ENCODE data around the gene TXNIP. TPM values are rescaled to one million over a fixed set of nuclear protein-coding genes. Genes with fewer than 3 reads are reported as not detected.

The TXNIP gene
- total and polyA plus RNA-seq, 7 donors = 326 to 4,609 (median 1,623) TPM

DNA sequence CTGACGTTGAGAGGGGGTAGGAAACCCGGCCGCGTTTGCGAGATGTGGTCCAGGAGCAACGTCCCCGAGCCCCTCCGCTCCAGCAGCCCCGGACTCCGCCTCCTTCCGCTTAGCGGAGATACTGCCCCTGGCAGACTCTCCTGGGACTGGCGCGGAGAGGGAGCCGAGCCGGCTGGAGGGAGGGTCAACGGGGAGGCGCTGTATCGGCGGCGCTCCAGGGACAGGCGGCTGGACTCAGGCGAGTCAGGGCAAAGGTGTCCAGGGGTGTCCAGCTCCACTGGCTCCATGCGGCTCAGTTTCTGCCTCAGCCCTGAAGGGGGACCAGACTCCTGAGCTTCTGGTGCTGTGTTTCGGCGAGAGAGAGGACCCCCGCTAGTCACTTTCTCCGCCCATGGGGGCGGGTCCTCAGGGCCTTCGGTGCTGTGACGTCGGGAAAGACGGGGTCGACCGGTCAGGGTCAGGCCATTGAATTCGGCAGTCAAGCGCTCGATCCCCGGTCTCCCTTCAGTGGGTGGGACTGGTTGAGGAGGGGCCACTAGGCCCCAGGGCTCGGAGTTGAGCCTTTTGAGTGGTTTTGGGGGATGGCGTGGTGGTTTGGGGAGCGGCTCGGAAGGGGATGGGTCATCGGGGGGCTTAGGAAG, 35.8 kb downstream of the TXNIP start:
- H3K4me3 ChIP-seq = peak overlapping the region; percentile 43 to 63 (median 60)
- intact Hi-C loops (cut with DNase I) = loop anchor here (2.0 to 5.0 kb wide), 2 partner anchors 34 to 37 kb away; partner anchors contain the start of genes RBM8A and TXNIP
- H3K36me3 ChIP-seq = no peaks in the 10 kb centered on the region
- H3K27me3 ChIP-seq = no peaks in the 10 kb centered on the region
- H3K4me1 ChIP-seq = peaks cover 0 to 79% (median 63%) of the 10 kb centered on the region in 4 donors
- 0 to 1% methylated on average over 44 of the region's 44 CpGs for WGBS, 2 donors
- no peaks in the 10 kb centered on the region for H3K9me3 ChIP-seq
- TF ChIP-seq, protein P1, sequence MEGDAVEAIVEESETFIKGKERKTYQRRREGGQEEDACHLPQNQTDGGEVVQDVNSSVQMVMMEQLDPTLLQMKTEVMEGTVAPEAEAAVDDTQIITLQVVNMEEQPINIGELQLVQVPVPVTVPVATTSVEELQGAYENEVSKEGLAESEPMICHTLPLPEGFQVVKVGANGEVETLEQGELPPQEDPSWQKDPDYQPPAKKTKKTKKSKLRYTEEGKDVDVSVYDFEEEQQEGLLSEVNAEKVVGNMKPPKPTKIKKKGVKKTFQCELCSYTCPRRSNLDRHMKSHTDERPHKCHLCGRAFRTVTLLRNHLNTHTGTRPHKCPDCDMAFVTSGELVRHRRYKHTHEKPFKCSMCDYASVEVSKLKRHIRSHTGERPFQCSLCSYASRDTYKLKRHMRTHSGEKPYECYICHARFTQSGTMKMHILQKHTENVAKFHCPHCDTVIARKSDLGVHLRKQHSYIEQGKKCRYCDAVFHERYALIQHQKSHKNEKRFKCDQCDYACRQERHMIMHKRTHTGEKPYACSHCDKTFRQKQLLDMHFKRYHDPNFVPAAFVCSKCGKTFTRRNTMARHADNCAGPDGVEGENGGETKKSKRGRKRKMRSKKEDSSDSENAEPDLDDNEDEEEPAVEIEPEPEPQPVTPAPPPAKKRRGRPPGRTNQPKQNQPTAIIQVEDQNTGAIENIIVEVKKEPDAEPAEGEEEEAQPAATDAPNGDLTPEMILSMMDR (IDR thresholded peaks at IDR 0.05) = no peak
- TF ChIP-seq POLR2A (IDR thresholded peaks at IDR 0.05) (peak; percentile 56 to 82), EP300 (IDR thresholded peaks at IDR 0.05) (no peak), POLR2AphosphoS5 (IDR thresholded peaks at IDR 0.05) (peak; percentile 80 to 91 (median 84))
- DNase-seq = peak; percentile 93
- peak overlapping the region; percentile 95 to 100 (median 96) for H3K27ac ChIP-seq

DNA sequence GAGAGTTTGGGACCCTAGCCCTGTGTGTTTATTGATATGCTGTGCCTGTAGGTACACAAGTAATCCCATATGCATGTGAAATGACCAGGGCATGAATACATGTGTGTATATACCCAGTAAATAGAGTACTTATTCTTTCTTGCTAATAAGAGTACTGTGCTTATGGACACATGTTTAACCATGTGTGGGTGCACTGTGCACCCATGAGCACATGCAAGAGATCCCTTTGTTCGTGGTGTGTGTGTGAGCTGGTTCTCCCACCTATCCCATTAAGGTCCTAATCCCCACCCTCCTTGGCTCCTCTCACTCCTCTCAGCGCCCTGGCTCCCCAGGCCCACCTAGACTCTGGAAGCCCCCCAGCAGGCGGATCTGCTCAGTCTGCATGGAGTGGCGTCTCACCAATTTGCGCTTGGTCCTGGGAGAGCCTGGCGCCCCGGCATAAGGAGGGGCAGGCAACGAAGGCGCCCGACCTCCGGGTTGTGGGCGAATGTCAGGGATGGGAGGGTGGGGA, 36.4 kb downstream of the TXNIP start:
- Histone ChIP-seq H3K4me1 (peaks cover 0 to 79% (median 63%) of the 10 kb centered on the region in 4 donors), H3K27me3 (no peaks in the 10 kb centered on the region), H3K4me3 (peak overlapping the region; percentile 43 to 63 (median 60)), H3K27ac (peak overlapping the region; percentile 95 to 100 (median 96)), H3K9me3 (no peaks in the 10 kb centered on the region), H3K36me3 (no peaks in the 10 kb centered on the region)
- intact Hi-C loops (cut with DNase I) = loop anchor here (2.0 to 5.0 kb wide), 3 partner anchors 33 to 103 kb away; partner anchors contain the start of genes PIAS3, RBM8A and TXNIP
- TF ChIP-seq POLR2AphosphoS5 (IDR thresholded peaks at IDR 0.05) (no peak), POLR2A (IDR thresholded peaks at IDR 0.05) (no peak), EP300 (IDR thresholded peaks at IDR 0.05) (no peak)
- TF ChIP-seq, protein P1 (IDR thresholded peaks at IDR 0.05) = no peak
- WGBS, 2 donors = 7 to 17% methylated on average over 12 of the region's 12 CpGs
- no peak for DNase-seq

DNA sequence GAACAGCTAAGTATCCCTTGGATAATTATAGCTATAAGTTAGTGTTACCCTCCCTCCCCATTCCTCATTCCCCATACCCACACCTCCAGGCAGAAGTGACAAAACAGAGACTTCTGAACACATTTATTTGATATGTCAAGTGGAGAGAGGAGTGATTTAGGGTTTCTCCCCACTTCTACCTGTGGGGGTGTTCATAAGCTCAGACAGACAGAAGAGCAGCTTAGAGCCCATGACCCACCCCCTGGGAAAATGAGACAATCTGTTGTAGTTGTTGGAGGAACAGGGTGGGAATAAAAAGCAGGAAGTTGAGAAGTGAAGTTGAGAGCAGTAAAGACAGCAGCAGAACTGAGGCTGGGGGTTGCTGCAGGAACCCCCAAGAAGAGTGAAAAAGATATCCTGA, 37.0 kb downstream of the TXNIP start:
- Histone ChIP-seq H3K9me3 (no peaks in the 10 kb centered on the region), H3K4me3 (no peak overlapping the region), H3K27me3 (no peaks in the 10 kb centered on the region), H3K27ac (peak overlapping the region; percentile 95 to 100 (median 96)), H3K4me1 (peaks cover 0 to 84% (median 70%) of the 10 kb centered on the region in 4 donors), H3K36me3 (no peaks in the 10 kb centered on the region)
- intact Hi-C loops (cut with DNase I) = loop anchor here (5.0 kb wide), 1 partner anchor 102 kb away; the partner anchor contains the start of gene PIAS3
- TF ChIP-seq EP300 (IDR thresholded peaks at IDR 0.05) (no peak), POLR2A (IDR thresholded peaks at IDR 0.05) (no peak), POLR2AphosphoS5 (IDR thresholded peaks at IDR 0.05) (no peak)
- TF ChIP-seq, protein P1 (IDR thresholded peaks at IDR 0.05) = no peak
- DNase-seq = no peak

DNA sequence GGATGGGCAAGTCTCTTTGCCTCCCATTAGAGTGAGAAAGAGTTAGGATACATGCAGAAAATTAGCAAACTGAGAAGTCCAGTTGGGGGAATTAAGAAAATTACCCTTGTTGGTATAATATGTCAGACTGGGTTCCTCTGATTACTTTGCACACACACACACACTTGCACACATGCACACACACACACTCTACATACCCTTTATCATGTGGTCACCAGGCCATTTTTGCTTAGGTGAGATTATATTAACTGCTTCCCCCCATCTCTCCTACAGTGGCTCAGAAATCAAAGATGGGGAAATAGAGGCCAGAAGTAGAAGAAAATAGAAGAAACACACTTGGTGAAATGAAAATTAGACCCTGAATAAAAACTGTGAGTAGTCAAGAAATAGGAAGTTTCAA, 37.6 kb downstream of the TXNIP start:
- H3K9me3 ChIP-seq = no peaks in the 10 kb centered on the region
- peaks cover 0 to 85% (median 72%) of the 10 kb centered on the region in 4 donors for H3K4me1 ChIP-seq
- H3K27me3 ChIP-seq = no peaks in the 10 kb centered on the region
- intact Hi-C loops (cut with DNase I) = loop anchor here (5.0 kb wide), 1 partner anchor 101 kb away; the partner anchor contains the start of gene PIAS3
- H3K36me3 ChIP-seq = no peaks in the 10 kb centered on the region
- TF ChIP-seq POLR2AphosphoS5 (IDR thresholded peaks at IDR 0.05) (no peak), EP300 (IDR thresholded peaks at IDR 0.05) (no peak)
- TF ChIP-seq, protein P1 (IDR thresholded peaks at IDR 0.05) = no peak
- no peak for DNase-seq
- H3K27ac ChIP-seq = peak overlapping the region; percentile 95 to 100 (median 96)
- no peak overlapping the region for H3K4me3 ChIP-seq
